ENCODE data around the gene NFE2L3. TPM values are rescaled to one million over a fixed set of nuclear protein-coding genes. Genes with fewer than 3 reads are reported as not detected.

NFE2L3 gene
- total RNA-seq, 3 donors from 2014 or later = 2.2 to 5.8 (median 4.9) TPM

DNA sequence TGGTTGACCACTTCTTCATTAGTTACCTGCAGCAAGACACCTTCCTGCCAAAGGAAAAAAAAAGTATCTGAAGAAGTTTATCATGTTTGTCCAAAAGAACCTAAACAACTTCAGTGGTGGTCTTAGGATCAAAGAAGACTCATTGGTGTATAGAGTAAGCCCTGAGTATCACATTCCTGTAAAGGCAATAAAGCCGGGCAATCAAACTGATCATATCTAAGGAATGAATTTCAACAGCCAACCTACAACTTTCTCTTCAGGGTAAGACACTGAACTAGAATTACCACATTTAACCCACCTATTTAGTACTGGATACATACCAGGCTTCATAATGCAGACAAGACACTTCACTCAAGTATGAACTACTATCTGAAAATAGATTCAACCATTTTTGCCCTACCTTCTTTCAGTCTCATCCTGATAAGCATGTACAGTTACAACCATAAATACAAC lies 38.4 kb downstream of the NFE2L3 start:
- no peaks in the 10 kb centered on the region for H3K27me3 ChIP-seq
- H3K9me3 ChIP-seq = no peaks in the 10 kb centered on the region
- no peak overlapping the region for H3K4me3 ChIP-seq
- H3K4me1 ChIP-seq = peaks cover 2 to 24% of the 10 kb centered on the region in 2 donors
- no peak for DNase-seq (ENCODE audit: low spot score in 2 of 2)
- H3K36me3 ChIP-seq = no peaks in the 10 kb centered on the region
- TF ChIP-seq POLR2AphosphoS5 (IDR thresholded peaks at IDR 0.05) = no peak
- TF ChIP-seq, protein P1, sequence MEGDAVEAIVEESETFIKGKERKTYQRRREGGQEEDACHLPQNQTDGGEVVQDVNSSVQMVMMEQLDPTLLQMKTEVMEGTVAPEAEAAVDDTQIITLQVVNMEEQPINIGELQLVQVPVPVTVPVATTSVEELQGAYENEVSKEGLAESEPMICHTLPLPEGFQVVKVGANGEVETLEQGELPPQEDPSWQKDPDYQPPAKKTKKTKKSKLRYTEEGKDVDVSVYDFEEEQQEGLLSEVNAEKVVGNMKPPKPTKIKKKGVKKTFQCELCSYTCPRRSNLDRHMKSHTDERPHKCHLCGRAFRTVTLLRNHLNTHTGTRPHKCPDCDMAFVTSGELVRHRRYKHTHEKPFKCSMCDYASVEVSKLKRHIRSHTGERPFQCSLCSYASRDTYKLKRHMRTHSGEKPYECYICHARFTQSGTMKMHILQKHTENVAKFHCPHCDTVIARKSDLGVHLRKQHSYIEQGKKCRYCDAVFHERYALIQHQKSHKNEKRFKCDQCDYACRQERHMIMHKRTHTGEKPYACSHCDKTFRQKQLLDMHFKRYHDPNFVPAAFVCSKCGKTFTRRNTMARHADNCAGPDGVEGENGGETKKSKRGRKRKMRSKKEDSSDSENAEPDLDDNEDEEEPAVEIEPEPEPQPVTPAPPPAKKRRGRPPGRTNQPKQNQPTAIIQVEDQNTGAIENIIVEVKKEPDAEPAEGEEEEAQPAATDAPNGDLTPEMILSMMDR (IDR thresholded peaks at IDR 0.05) = no peak
- peak overlapping the region in 1 of 2 donors; percentile 8 for H3K27ac ChIP-seq
- intact Hi-C loops (cut with DNase I; ENCODE audit: low total_unique reads) = no loop called here

DNA sequence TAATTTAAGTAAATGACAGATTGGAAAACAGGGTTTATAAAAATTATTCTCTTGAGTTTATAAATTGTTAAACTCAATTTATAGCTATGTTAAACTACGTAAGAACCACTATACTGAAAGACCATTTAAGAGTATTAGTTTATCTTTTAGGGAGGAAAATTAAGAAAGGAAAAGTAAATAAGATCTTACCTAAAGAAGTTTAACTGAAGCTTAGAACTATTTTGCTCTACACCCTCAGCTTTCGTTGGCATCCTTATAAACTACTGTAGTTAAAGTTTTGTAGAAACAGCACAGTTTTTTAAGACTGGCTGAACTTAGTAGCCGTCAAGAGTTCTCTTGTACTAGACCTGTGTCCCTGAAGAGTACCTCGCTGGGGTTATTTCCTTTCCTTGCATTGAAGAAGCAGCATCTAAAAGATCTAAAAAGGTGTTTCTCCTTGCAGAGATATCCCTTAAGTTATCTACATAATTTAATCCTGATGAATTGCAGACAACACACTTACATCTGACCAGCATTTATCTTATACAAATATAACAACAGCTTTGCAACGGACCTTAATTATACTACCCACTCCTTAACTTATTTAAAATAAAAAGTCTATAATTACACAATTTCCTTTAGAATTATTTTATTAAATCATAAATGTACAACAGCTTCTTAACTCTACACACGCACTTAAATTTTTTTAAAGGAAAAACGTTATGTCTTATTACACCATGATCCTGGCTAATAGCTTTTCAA lies 39.4 kb downstream of the NFE2L3 start:
- Histone ChIP-seq H3K27ac (no peak overlapping the region), H3K4me1 (peaks cover 2 to 24% of the 10 kb centered on the region in 2 donors), H3K27me3 (no peaks in the 10 kb centered on the region), H3K9me3 (no peaks in the 10 kb centered on the region), H3K36me3 (no peaks in the 10 kb centered on the region), H3K4me3 (no peak overlapping the region)
- intact Hi-C loops (cut with DNase I; ENCODE audit: low total_unique reads) = no loop called here
- no peak for DNase-seq (ENCODE audit: low spot score in 2 of 2)
- no peak for TF ChIP-seq POLR2AphosphoS5 (IDR thresholded peaks at IDR 0.05)
- TF ChIP-seq, protein P1 (IDR thresholded peaks at IDR 0.05) = no peak
- TF ChIP-seq POLR2A (IDR thresholded peaks at IDR 0.05) = no peak

DNA sequence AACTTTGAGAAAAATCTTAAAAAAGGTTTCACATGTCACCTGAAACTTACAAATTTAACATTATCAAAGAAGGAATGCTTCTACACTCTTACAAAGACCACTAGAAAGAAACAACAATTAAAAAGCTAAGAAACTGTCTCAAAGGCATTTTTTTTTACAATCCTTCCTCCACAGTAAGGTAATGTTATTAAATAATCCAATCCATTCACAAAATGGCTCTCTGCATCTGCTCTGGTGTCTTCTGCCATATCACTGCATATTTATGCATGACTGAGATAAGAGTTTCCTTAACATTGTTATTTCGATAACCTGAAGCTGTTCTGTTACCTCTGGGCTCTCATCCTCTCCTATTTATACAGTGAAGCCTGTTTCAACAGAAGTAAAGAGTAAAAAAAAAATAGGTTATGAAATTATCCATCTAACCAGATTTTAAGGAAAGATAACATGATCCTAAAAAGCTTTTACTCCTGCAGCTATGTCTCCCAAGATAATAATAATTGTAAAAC lies 40.0 kb downstream of the NFE2L3 start:
- TF ChIP-seq POLR2AphosphoS5 (IDR thresholded peaks at IDR 0.05) (no peak), POLR2A (IDR thresholded peaks at IDR 0.05) (no peak)
- TF ChIP-seq, protein P1 (IDR thresholded peaks at IDR 0.05) = no peak
- Histone ChIP-seq H3K27me3 (no peaks in the 10 kb centered on the region), H3K4me1 (peaks cover 2 to 28% of the 10 kb centered on the region in 2 donors), H3K9me3 (no peaks in the 10 kb centered on the region), H3K4me3 (no peak overlapping the region), H3K27ac (no peak overlapping the region), H3K36me3 (no peaks in the 10 kb centered on the region)
- no peak for DNase-seq (ENCODE audit: low spot score in 2 of 2)
- intact Hi-C loops (cut with DNase I; ENCODE audit: low total_unique reads) = no loop called here

DNA sequence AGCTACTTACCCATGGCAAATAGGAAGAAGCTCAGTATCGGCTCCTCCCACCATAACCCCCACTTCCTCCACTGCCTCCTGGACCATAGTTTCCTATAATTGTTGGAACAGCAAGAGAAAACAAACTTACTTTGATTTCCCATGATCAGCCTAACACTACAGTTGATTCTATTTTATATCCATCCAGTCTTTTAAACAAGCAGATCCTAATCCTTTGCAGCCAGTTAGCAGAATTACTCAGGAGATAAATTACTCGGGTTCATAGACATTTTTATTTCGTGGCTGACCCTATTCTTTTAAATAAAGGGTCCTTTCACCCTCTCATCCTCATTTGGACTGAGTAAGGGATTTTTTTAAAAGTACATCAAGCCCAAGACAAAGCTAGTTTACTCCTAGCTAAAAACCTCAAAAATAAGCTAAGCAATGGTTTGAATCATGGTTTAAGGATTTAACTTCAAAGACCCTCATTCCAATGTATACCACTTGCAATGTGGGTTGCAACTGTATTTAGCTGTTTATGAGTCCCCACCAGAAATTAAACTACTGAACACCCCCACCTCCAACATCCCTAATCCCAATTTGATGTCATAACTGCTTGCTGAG lies 40.6 kb downstream of the NFE2L3 start:
- H3K4me1 ChIP-seq = peaks cover 2 to 32% of the 10 kb centered on the region in 2 donors
- H3K27ac ChIP-seq = no peak overlapping the region
- intact Hi-C loops (cut with DNase I; ENCODE audit: low total_unique reads) = no loop called here
- H3K36me3 ChIP-seq = no peaks in the 10 kb centered on the region
- no peaks in the 10 kb centered on the region for H3K9me3 ChIP-seq
- H3K4me3 ChIP-seq = no peak overlapping the region
- no peak for TF ChIP-seq POLR2AphosphoS5 (IDR thresholded peaks at IDR 0.05)
- TF ChIP-seq POLR2A (IDR thresholded peaks at IDR 0.05) = no peak
- TF ChIP-seq, protein P1 (IDR thresholded peaks at IDR 0.05) = no peak
- DNase-seq (ENCODE audit: low spot score in 2 of 2) = no peak
- no peaks in the 10 kb centered on the region for H3K27me3 ChIP-seq

Measured in breast epithelium (tissue), 4 donors.